Thoracic aorta (tissue), 2 donors: ENCODE data around the gene ZNF740. TPM values are rescaled to one million over a fixed set of nuclear protein-coding genes. Genes with fewer than 3 reads are reported as not detected.

Experiments
- ATAC-seq: fragments of 150-250 bp; one replicate; pipeline ENCODE4 v1.8.0; 2017; ENCODE audit warnings: low read depth; ENCODE audit not compliant: insufficient number of reproducible peaks, low FRiP score
- DNase-seq: peaks from one replicate; pipeline ENCODE4 v3.0.0-alpha.2; 2020; ENCODE audit warnings: low spot score
- H3K27ac ChIP-seq, 2 donors: fragments of 200-600 bp; sonication (generic); 1 replicate in 1 of 2; 2 replicates in 1 of 2; pipeline ENCODE4 v1.5.1; 2016; ENCODE audit warnings: mild to moderate bottlenecking in 2 of 2, moderate library complexity in 2 of 2
- H3K27me3 ChIP-seq: fragments of 200-600 bp; sonication (generic); replicated peaks from 2 replicates; pipeline ENCODE4 v1.6.0; 2016; ENCODE audit warnings: mild to moderate bottlenecking; ENCODE audit not compliant: insufficient read depth
- H3K36me3 ChIP-seq: fragments of 200-600 bp; sonication (generic); one replicate; pipeline ENCODE4 v1.5.1; 2016
- H3K4me1 ChIP-seq, 2 donors: fragments of 200-600 bp; sonication (generic); 1 replicate in 1 of 2; 2 replicates in 1 of 2; pipeline versions ENCODE4 v1.5.1 to v1.6.0; 2016; ENCODE audit warnings: low read depth in 2 of 2, mild to moderate bottlenecking in 1 of 2; ENCODE audit not compliant: control insufficient read depth in 1 of 2
- H3K4me3 ChIP-seq: fragments of 200-600 bp; sonication (generic); 2 replicates; pipeline ENCODE4 v1.5.1; 2016; ENCODE audit warnings: mild to moderate bottlenecking
- H3K9me3 ChIP-seq: fragments of 200-600 bp; sonication (generic); 2 replicates; pipeline ENCODE4 v1.5.1; 2016
- CTCF ChIP-seq: fragments of 200-600 bp; sonication (generic); IDR thresholded peaks from one replicate; pipeline ENCODE4 v1.5.1; 2019; ENCODE audit warnings: antibody characterized with exemption
- total RNA-seq, 2 donors: library from RNA; depleted of rRNA; stranded (reverse); fragments of >200 nt; gene quantifications; one replicate each; pipeline versions ENCODE4 v1.1.0 to v1.2.3, GENCODE V29; 2016

ZNF740 gene
- total RNA-seq, 2 donors from 2014 or later, result 22.2 to 28.4 TPM

- Histone ChIP-seq H3K4me3 (peak overlapping the region; percentile 82), H3K27me3 (no peaks in the 10 kb centered on the region), H3K4me1 (peaks cover 31 to 58% of the 10 kb centered on the region in 2 donors), H3K27ac (peak overlapping the region; percentile 51 to 62), H3K36me3 (peaks cover 15% of the 10 kb centered on the region), H3K9me3 (no peaks in the 10 kb centered on the region)
- ATAC-seq, result no peak
- DNase-seq, result no peak
- no peak for TF ChIP-seq CTCF
These were observed 38.2 kb downstream of the ZNF740 start for GRCh38 chr12:53218551-53219291.

- peaks cover 8% of the 10 kb centered on the region for H3K36me3 ChIP-seq
- DNase-seq (no peak), ATAC-seq (no peak)
- peak overlapping the region; percentile 40 to 51 for H3K27ac ChIP-seq
- no peaks in the 10 kb centered on the region for H3K27me3 ChIP-seq
- peaks cover 38 to 63% of the 10 kb centered on the region in 2 donors for H3K4me1 ChIP-seq
- TF ChIP-seq CTCF, result no peak
- peak overlapping the region; percentile 82 for H3K4me3 ChIP-seq
- no peaks in the 10 kb centered on the region for H3K9me3 ChIP-seq
These were observed 38.9 kb downstream of the ZNF740 start for GRCh38 chr12:53219292-53219955.

GRCh38 chr12:53219956-53220693 lies 39.6 kb downstream of the ZNF740 start:
- Histone ChIP-seq H3K4me1 (peaks cover 42 to 63% of the 10 kb centered on the region in 2 donors), H3K9me3 (no peaks in the 10 kb centered on the region), H3K36me3 (peaks cover under 1% of the 10 kb centered on the region), H3K27ac (peak overlapping the region; percentile 40 to 97), H3K27me3 (no peaks in the 10 kb centered on the region), H3K4me3 (peak overlapping the region; percentile 82)
- TF ChIP-seq CTCF, result no peak
- no peak for DNase-seq
- no peak for ATAC-seq

- TF ChIP-seq CTCF, result no peak
- Histone ChIP-seq H3K4me3 (peak overlapping the region; percentile 82), H3K27me3 (no peaks in the 10 kb centered on the region), H3K36me3 (no peaks in the 10 kb centered on the region), H3K9me3 (no peaks in the 10 kb centered on the region), H3K27ac (peak overlapping the region; percentile 97 to 99), H3K4me1 (peaks cover 42 to 64% of the 10 kb centered on the region in 2 donors)
- ATAC-seq (peak; percentile 44), DNase-seq (peak; percentile 47)
These were observed 40.2 kb downstream of the ZNF740 start for GRCh38 chr12:53220694-53221202.
